Esophagus muscularis mucosa (tissue), 4 donors: ENCODE measurements around the gene NPEPL1. TPM values are rescaled to one million over a fixed set of nuclear protein-coding genes. Genes with fewer than 3 reads are reported as not detected.
"Not testable (repeated sequence)": the region's sequence is repeated elsewhere in the genome, so short reads cannot be mapped to it uniquely, and the experiment has no call there.

Experiments used
- DNase-seq: peaks from one replicate; pipeline ENCODE4 v3.0.0-alpha.2; 2017; ENCODE audit errors: extremely low spot score
- H3K27ac ChIP-seq, 4 donors: fragments of 200-600 bp; sonication (generic); replicated peaks in 1 of 4; 1 replicate in 3 of 4; 2 replicates in 1 of 4; pipeline ENCODE4 v1.5.1; 2016 to 2019; ENCODE audit warnings: mild to moderate bottlenecking in 1 of 4
- H3K27me3 ChIP-seq, 4 donors: fragments of 200-600 bp; sonication (generic); one replicate each; pipeline versions ENCODE4 v1.5.1 to v1.6.0; 2016 to 2019
- H3K36me3 ChIP-seq, 4 donors: fragments of 200-600 bp; sonication (generic); one replicate each; pipeline ENCODE4 v1.5.1; 2016 to 2019
- H3K4me1 ChIP-seq, 4 donors: fragments of 200-600 bp; sonication (generic); one replicate each; pipeline ENCODE4 v1.5.1; 2016 to 2019
- H3K4me3 ChIP-seq, 4 donors: fragments of 200-600 bp; sonication (generic); 1 replicate in 2 of 4; 2 replicates in 2 of 4; pipeline ENCODE4 v1.5.1; 2016 to 2019; ENCODE audit warnings: mild to moderate bottlenecking in 4 of 4, moderate library complexity in 1 of 4
- H3K9me3 ChIP-seq, 4 donors: fragments of 200-600 bp; sonication (generic); 1 replicate in 3 of 4; 2 replicates in 1 of 4; pipeline ENCODE4 v1.5.1; 2016 to 2019
- EP300 ChIP-seq: sonication (generic); formaldehyde crosslinking; IDR thresholded peaks from one replicate; pipeline ENCODE4 v1.6.1; 2017; ENCODE audit warnings: antibody characterized with exemption
- POLR2A ChIP-seq: fragments of 450-650 bp; IDR thresholded peaks from one replicate; pipeline ENCODE4 v1.6.1; 2017; ENCODE audit warnings: antibody characterized with exemption, moderate library complexity, mild to moderate bottlenecking, low read depth
- POLR2AphosphoS5 ChIP-seq, 2 donors: sonication (generic); formaldehyde crosslinking; IDR thresholded peaks; one replicate each; pipeline ENCODE4 v1.6.1; 2017; ENCODE audit warnings: antibody characterized with exemption in 2 of 2
- WGBS: methylation state at CpG from one replicate; pipeline ENCODE4 v1.1.5; 2018; 5-methylcytosine and 5-hydroxymethylcytosine counted together
- intact Hi-C: fragments of 100-400 bp; cut with DNase I; formaldehyde crosslinking; loops from one replicate; pipeline ENCODE4 v1.15.1; 2023
- total RNA-seq, 4 donors: library from RNA; depleted of rRNA; stranded (reverse); fragments of >200 nt; gene quantifications; one replicate each; pipeline versions ENCODE4 v1.1.0 to v1.2.1, GENCODE V29; 2016
- TF ChIP-seq, protein P1 (sequence below), 3 experiments: fragments of 200-600 bp in 2 of 3; fragments of 450-650 bp in 1 of 3; sonication (generic) in 2 of 3; IDR thresholded peaks; one replicate each; pipeline ENCODE4 v1.5.1; 2017 to 2019; ENCODE audit warnings: antibody characterized with exemption in 3 of 3, mild to moderate bottlenecking in 2 of 3, moderate library complexity in 1 of 3

NPEPL1 gene
- total RNA-seq, 4 donors from 2014 or later = 29.0 to 59.0 (median 50.5) TPM

GRCh38 chr20:58755766-58756449, 63.3 kb downstream of the NPEPL1 start:
- Histone ChIP-seq H3K36me3 (no peaks in the 10 kb centered on the region), H3K27ac (no peak overlapping the region), H3K9me3 (no peaks in the 10 kb centered on the region), H3K4me1 (no peaks in the 10 kb centered on the region), H3K27me3 (peaks cover 0 to 48% (median 0%) of the 10 kb centered on the region in 4 donors), H3K4me3 (no peak overlapping the region)
- TF ChIP-seq, protein P1, sequence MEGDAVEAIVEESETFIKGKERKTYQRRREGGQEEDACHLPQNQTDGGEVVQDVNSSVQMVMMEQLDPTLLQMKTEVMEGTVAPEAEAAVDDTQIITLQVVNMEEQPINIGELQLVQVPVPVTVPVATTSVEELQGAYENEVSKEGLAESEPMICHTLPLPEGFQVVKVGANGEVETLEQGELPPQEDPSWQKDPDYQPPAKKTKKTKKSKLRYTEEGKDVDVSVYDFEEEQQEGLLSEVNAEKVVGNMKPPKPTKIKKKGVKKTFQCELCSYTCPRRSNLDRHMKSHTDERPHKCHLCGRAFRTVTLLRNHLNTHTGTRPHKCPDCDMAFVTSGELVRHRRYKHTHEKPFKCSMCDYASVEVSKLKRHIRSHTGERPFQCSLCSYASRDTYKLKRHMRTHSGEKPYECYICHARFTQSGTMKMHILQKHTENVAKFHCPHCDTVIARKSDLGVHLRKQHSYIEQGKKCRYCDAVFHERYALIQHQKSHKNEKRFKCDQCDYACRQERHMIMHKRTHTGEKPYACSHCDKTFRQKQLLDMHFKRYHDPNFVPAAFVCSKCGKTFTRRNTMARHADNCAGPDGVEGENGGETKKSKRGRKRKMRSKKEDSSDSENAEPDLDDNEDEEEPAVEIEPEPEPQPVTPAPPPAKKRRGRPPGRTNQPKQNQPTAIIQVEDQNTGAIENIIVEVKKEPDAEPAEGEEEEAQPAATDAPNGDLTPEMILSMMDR (IDR thresholded peaks at IDR 0.05) = no peak
- TF ChIP-seq POLR2A = no peak
- TF ChIP-seq POLR2AphosphoS5 (IDR thresholded peaks at IDR 0.05) = no peak
- no peak for TF ChIP-seq EP300
- intact Hi-C loops = no loop called here
- DNase-seq = peak; percentile 78
- WGBS = 78% methylated on average over 27 of the region's 28 CpGs

DNA sequence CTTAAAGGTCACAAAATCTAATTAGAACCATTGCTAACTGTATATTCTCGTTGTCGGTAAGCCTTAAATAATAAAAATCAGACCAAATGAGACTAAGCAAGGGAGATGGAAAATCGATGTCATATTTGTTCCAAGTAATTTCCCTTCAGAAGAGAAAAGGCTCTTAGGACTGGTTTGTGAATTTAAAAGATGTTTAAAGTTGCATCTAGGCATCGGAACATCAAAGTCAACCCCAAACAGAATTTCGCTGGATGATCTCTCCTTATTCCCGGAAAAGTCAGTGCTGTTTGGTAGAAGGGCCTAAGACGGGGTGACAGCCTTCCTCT, 63.8 kb downstream of the NPEPL1 start:
- Histone ChIP-seq H3K4me1 (no peaks in the 10 kb centered on the region), H3K27me3 (peaks cover 0 to 46% (median 0%) of the 10 kb centered on the region in 4 donors), H3K9me3 (no peaks in the 10 kb centered on the region), H3K36me3 (no peaks in the 10 kb centered on the region), H3K27ac (no peak overlapping the region), H3K4me3 (no peak overlapping the region)
- TF ChIP-seq POLR2A = no peak
- TF ChIP-seq EP300 = no peak
- TF ChIP-seq POLR2AphosphoS5 (IDR thresholded peaks at IDR 0.05) = no peak
- TF ChIP-seq, protein P1 (IDR thresholded peaks at IDR 0.05) = no peak
- intact Hi-C loops = no loop called here
- peak; percentile 24 for DNase-seq
- 84% methylated on average over 7 of the region's 7 CpGs for WGBS

DNA sequence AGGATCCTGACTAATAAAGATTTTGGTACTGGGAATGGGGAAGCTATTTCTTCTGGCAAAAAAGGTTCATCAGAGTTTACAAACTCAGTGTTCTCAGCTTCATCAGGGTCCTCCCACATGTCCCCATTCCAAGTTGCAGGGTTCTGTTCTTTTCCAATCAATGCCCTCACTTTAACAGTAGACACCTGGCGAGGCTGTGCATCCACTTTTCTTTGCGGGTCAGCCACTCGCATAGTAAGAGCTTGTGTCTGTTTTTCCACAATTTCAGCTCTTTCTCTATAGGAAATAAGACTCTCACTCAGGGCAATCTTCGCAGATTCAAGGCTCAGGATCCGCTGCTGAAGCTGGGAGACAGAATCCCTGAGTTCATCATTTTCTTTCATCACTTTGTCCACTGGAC, 65.0 kb downstream of the NPEPL1 start:
- H3K36me3 ChIP-seq, H3K4me1 ChIP-seq, H3K9me3 ChIP-seq, intact Hi-C loops, H3K4me3 ChIP-seq, DNase-seq, H3K27ac ChIP-seq: not testable (repeated sequence)
- WGBS = 92% methylated on average over 5 of the region's 5 CpGs
- peaks cover 0 to 42% (median 0%) of the 10 kb centered on the region in 4 donors for H3K27me3 ChIP-seq

DNA sequence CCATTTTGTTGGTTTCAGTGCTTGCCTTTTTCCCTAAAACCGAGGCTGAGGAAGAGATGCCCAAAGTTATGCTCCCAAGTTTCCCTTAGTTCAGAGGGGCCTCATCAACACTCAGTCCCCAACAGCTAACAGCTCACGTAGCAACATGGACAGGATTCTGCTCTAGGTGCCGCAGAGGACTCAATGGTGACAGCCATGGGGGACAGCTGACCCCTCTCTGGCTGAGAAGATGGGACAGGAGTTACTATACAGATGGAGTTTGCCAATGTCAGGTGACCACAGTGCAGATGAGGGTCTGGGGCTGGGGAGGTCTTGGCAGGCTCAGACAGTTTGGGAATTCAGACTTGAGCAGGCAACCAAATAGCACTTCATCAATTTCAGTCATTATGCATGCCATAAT, 67.3 kb downstream of the NPEPL1 start:
- Histone ChIP-seq H3K4me1 (no peaks in the 10 kb centered on the region), H3K36me3 (no peaks in the 10 kb centered on the region), H3K9me3 (peaks cover 0 to 4% (median 0%) of the 10 kb centered on the region in 4 donors), H3K27ac (no peak overlapping the region), H3K27me3 (peaks cover 0 to 25% (median 0%) of the 10 kb centered on the region in 4 donors), H3K4me3 (no peak overlapping the region)
- DNase-seq = no peak
- WGBS = 88% methylated on average over 3 of the region's 3 CpGs
- intact Hi-C loops = no loop called here
- TF ChIP-seq POLR2A (no peak), EP300 (no peak)
- TF ChIP-seq, protein P1 (IDR thresholded peaks at IDR 0.05) = no peak

DNA sequence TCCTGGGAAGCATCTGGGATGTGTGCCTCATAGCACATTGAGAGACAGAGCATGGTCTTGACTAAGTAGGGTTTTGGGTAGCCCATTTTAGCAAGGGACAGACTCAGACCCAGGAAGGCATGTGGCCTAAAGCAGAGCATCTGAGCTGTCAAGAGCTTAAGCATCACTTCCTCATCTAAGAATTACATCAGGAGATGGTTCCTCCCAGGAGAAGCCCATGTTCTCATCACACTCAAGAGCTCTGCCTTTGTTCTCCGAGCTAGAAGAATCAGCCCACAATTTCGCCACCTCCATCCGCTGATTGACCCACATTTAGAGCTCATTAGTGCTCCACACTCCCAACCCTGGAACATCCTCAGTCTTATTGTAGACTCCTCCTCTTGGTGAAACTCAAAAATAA, 68.3 kb downstream of the NPEPL1 start:
- peaks cover 0 to 4% (median 0%) of the 10 kb centered on the region in 4 donors for H3K9me3 ChIP-seq
- WGBS = 87% methylated on average over 3 of the region's 3 CpGs
- intact Hi-C loops = no loop called here
- H3K27me3 ChIP-seq = peaks cover 0 to 20% (median 0%) of the 10 kb centered on the region in 4 donors
- H3K36me3 ChIP-seq = no peaks in the 10 kb centered on the region
- TF ChIP-seq EP300 (no peak), POLR2A (no peak), POLR2AphosphoS5 (IDR thresholded peaks at IDR 0.05) (no peak)
- TF ChIP-seq, protein P1 (IDR thresholded peaks at IDR 0.05) = no peak
- no peak overlapping the region for H3K27ac ChIP-seq
- no peak overlapping the region for H3K4me3 ChIP-seq
- no peaks in the 10 kb centered on the region for H3K4me1 ChIP-seq
- DNase-seq = no peak
